EH (cell line): Measurements from ENCODE around the gene MANEA.
A peak's percentile ranks its signal among the peaks of the same experiment; 100 is the strongest.

Experiments used
- DNase-seq: peaks from one replicate; pipeline ENCODE4 v3.0.0-alpha.2; 2015; ENCODE audit warnings: low read depth

MANEA gene

DNA sequence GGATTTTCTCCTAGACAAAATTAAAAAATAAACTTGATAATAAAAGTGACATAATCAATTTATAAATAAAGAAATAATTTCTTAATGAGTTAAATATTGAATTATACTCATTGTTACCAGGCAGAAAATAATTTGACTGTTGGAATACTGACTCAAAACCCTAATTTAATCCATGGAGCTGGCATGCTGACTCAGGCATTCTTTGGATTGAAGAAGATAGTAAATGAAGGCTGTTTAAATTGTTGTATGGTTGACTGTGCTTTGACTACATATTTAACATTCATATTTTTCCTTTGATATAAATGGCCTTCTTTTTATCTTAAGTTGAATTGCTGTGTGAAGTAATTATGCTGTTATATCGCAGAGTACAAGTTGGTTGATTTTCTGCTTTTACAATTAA lies 11.7 kb downstream of the MANEA start:
- DNase-seq, result no peak

DNA sequence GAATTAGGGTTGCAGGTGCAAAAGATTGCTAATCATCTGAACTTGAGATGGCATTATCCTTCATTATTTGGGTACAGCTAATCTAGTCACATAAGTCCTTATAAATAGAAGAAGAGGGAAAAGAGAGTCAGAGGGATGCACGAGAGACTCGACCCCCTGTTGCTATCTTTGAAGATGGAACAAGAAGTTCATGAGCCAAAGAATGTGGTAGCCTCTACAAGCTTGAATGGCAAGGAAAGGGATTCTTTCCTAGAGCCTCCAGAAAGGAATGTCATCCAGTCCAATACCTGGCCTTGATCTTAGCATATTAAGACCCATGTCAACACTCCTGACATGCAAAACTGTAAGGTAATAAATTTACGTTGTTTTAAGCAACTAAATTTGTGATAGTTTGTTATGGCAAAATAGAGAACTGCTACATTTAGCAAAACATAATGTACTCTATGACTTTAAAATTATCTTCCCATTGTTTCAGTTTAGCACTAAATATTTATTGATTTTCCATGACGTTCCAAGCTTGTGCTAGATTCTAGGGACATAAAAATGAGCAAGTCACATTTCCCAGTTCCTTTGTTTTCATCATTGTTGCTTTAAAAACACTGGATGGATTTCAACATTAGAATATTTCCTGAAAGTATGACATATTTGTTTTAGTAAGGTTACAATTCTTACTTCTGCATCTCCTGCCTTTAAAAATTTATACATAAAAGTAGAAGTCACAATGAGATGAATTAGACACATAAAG lies 12.7 kb downstream of the MANEA start:
- DNase-seq, result no peak

DNA sequence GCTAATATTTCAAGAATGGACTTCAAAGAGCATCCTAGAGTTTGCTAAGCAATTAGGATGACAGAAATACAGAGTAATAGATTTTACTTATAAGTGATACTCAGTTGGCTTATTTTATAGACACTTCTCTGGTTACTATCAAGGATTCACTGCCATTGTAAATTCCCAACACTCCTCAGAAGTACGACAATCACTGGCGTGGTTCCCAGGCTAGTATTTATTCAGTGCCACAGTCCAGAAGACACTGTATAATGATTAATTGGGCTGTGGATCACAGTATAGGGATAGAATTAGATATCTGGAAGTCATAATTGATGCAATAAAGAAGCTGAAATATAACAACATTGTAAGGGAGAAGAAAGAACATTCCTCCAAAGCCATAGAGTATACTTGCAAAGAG lies 15.7 kb downstream of the MANEA start:
- peak; percentile 7 for DNase-seq

- no peak for DNase-seq
These were observed 18.7 kb downstream of the MANEA start for GRCh38 chr6:95596021-95596420.

- DNase-seq, result no peak
These were observed 22.4 kb downstream of the MANEA start for GRCh38 chr6:95599706-95600105.

GRCh38 chr6:95601133-95601532 lies 23.8 kb downstream of the MANEA start:
- DNase-seq, result peak; percentile 67

DNA sequence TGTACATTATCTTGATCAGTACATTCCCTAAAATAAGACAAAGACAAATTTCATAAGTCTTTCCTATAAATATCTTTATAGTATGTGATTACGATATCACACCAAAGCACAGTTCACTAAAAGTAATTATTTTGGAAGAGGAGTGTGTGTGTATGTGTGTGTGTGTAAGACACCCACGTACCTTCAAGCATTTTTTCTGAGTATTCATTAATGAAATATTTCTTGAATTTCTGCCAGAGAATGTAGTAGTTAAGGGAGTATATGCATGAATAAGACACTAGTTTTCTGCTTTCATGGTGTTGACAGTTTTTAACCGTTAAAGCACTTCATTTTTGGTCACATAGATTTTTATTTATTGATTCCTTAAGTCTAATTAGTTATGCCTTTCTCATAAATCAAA lies 36.8 kb downstream of the MANEA start:
- DNase-seq, result no peak

DNA sequence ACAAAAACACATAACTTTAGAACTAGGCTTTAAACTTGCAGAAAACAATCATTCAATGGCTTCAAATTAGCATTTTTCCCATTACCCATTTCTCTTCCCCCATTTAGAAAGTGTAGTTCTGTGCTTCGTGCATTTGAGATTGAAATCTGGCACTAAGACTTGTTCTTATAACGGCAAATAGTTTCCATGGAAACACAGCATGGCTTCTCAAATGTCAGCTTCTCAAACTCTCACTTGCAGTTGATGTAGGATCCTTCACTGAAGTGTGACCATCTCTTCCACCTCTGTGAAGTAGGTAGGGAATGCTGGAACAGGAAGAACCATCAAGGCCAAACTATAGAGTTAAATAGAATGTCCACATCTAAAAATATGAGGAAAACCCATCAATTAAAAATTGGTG lies 52.2 kb downstream of the MANEA start:
- no peak for DNase-seq

DNA sequence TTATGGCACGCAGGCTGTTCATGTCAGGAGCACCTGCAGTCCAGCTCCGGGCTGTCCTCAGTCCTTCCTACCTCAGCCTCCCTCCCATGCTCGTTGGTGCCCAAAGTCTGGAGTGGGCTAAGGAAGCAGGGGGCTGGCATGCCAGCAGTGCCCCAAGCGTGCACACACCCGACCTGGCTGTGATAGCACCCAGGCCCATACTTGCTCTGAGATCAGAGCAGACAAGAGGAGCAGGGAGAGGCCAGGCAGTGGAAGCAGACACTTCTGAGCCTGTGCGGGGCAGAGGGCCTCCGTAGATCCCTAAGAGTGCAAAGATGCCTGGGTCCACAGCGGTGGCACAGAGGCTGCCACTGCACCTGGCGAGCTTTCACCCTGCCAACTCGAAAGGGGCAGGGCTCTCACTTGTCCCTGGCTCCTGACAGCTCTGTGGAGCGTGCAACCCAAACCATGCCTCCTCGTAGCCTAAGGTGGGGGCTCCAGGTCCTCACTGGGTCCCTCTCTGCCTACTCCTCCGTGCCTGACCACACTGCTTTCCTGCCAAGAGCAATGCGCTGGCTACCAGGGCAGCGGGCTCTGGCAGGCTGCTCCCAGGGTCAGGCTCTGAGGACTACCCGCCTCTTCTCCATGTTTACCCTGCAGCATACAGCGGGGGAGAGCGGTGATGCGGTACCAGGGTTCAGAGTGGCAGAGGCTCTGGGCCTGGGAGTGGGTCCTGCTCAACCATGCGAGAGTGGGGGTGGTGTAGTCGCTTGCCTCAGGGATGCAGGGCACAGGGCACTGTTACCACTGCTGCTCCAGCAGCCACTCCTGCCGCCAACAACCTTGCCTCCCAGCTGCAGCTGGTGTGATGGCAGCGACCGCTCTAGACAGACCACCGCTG lies 59.5 kb downstream of the MANEA start:
- DNase-seq, result no peak

GRCh38 chr6:95648636-95649035 lies 71.3 kb downstream of the MANEA start:
- DNase-seq, result no peak

GRCh38 chr6:95649451-95649850 lies 72.1 kb downstream of the MANEA start:
- DNase-seq, result no peak

- no peak for DNase-seq
These were observed 76.8 kb downstream of the MANEA start for GRCh38 chr6:95654176-95654575.

DNA sequence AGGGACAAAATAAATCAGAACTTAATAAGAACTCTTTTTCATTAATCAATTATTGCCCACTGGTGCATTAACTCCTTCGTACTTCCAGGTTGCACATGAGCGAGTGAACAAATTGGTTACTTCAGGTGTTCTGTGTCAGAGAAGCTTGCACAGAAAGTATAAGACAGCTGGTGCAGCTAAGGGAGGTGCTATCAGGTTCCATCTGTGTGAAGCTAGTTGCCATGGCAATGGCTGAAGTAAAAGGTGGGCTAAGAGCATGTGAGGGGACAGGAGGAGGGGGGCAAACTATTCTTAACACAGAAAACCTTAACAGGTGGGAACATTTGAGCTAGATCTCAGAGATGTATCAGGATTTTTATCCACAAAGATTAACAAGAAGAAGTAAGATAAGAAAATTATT lies 81.6 kb downstream of the MANEA start:
- no peak for DNase-seq
